Measurements from ENCODE around the gene ZIC5.

ZIC5 gene

GRCh38 chr13:99941086-99941485 is 30.5 kb downstream of the ZIC5 start:
- no peak for TF ChIP-seq CTCF (IDR thresholded peaks at IDR 0.05; ENCODE audit: insufficient read depth, low read depth, low read length, missing control alignments)
- DNase-seq (ENCODE audit: low read depth) = no peak
- H3K4me3 ChIP-seq (ENCODE audit: low read depth, low read length) = no peak overlapping the region

- no peak for TF ChIP-seq CTCF (IDR thresholded peaks at IDR 0.05; ENCODE audit: insufficient read depth, low read depth, low read length, missing control alignments)
- no peak for DNase-seq (ENCODE audit: low read depth)
- H3K4me3 ChIP-seq (ENCODE audit: low read depth, low read length) = no peak overlapping the region
These were observed 32.9 kb downstream of the ZIC5 start for GRCh38 chr13:99938635-99939034.

- H3K4me3 ChIP-seq (ENCODE audit: low read depth, low read length) = no peak overlapping the region
- no peak for DNase-seq (ENCODE audit: low read depth)
These were observed 35.8 kb downstream of the ZIC5 start for GRCh38 chr13:99935772-99936171.

GRCh38 chr13:99932912-99933311 is 38.7 kb downstream of the ZIC5 start:
- no peak for DNase-seq (ENCODE audit: low read depth)
- TF ChIP-seq CTCF (IDR thresholded peaks at IDR 0.05; ENCODE audit: insufficient read depth, low read depth, low read length, missing control alignments) = no peak
- no peak overlapping the region for H3K4me3 ChIP-seq (ENCODE audit: low read depth, low read length)

More at GRCh38 chr13:99935772-99936171, 35.8 kb downstream of the ZIC5 start:
- TF ChIP-seq CTCF (IDR thresholded peaks at IDR 0.05; ENCODE audit: insufficient read depth, low read depth, low read length, missing control alignments) = no peak

GRCh38 chr13:99930925-99931324 is 40.6 kb downstream of the ZIC5 start:
- TF ChIP-seq CTCF (IDR thresholded peaks at IDR 0.05; ENCODE audit: insufficient read depth, low read depth, low read length, missing control alignments) = no peak
- H3K4me3 ChIP-seq (ENCODE audit: low read depth, low read length) = no peak overlapping the region
- DNase-seq (ENCODE audit: low read depth) = no peak

- no peak for TF ChIP-seq CTCF (IDR thresholded peaks at IDR 0.05; ENCODE audit: insufficient read depth, low read depth, low read length, missing control alignments)
- no peak for DNase-seq (ENCODE audit: low read depth)
- no peak overlapping the region for H3K4me3 ChIP-seq (ENCODE audit: low read depth, low read length)
These were observed 41.7 kb downstream of the ZIC5 start for GRCh38 chr13:99929866-99930265.

- DNase-seq (ENCODE audit: low read depth) = no peak
- no peak for TF ChIP-seq CTCF (IDR thresholded peaks at IDR 0.05; ENCODE audit: insufficient read depth, low read depth, low read length, missing control alignments)
- H3K4me3 ChIP-seq (ENCODE audit: low read depth, low read length) = no peak overlapping the region
These were observed 45.4 kb downstream of the ZIC5 start for GRCh38 chr13:99926014-99926731.
